ENCODE data around the gene GNAO1. TPM values are rescaled to one million over a fixed set of nuclear protein-coding genes. Genes with fewer than 3 reads are reported as not detected.

GNAO1 gene
- total and polyA plus RNA-seq, 2 experiments from 2014 or later = under 0.01 to 0.18 TPM

DNA sequence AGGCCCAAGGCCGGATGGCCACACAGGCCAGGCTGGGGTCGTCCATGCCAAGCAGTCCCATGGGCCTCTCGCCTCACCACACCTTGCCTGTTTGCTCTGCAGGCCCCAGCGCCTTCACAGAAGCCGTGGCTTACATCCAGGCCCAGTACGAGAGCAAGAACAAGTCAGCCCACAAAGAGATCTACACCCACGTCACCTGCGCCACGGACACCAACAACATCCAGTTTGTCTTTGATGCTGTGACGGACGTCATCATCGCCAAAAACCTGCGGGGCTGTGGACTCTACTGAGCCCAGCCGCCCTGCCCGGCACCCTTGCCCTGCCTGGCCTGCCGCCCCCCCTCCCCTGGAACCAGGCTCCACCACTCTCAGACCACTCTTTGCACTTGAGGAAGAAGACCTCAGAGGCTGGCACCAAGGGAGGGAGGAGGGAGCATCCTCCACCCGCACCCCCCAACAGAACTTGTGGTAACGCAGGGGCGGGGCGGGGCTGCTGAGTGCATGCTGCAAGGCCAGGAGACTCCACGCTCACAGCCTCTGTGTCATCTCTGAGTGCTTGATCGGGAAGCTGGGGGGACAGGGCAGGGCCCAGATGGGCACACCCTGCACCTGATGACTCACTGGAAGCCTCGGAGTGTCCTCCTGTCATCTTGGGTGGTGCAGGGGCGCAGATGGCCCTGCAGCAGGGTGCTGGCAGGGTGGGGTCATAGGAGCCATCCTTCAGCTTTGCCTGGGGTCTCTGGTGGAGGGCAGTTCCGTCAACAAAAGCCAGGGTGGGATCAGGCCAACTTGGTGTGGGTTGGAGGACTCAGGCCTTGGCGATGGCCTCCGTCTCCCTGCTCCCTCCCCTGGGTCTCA lies 152.6 kb downstream of the GNAO1 start:
- Histone ChIP-seq H3K9me3 (ENCODE audit: low read depth) (no peaks in the 10 kb centered on the region), H3K4me2 (ENCODE audit: unreplicated experiment) (no peak overlapping the region), H2AFZ (no peak overlapping the region), H3K4me3 (no peak overlapping the region), H3K36me3 (ENCODE audit: low read depth) (no peaks in the 10 kb centered on the region), H4K20me1 (ENCODE audit: insufficient read depth) (no peaks in the 10 kb centered on the region), H3K9ac (no peak overlapping the region), H3K4me1 (ENCODE audit: insufficient read depth) (no peaks in the 10 kb centered on the region), H3K27ac (no peak overlapping the region), H3K79me2 (ENCODE audit: insufficient read depth) (no peaks in the 10 kb centered on the region), H3K27me3 (replicated peaks; ENCODE audit: insufficient read depth) (no peaks in the 10 kb centered on the region), H3K9me2 (ENCODE audit: insufficient read depth) (no peaks in the 10 kb centered on the region), H3F3A (ENCODE audit: insufficient read depth) (no peaks in the 10 kb centered on the region)
- TF ChIP-seq EZH2 (IDR thresholded peaks at IDR 0.05; ENCODE audit: insufficient read depth, poor library complexity, severe bottlenecking) = no peak
- no peak for TF ChIP-seq EZH2phosphoT487 (IDR thresholded peaks at IDR 0.05; ENCODE audit: insufficient read depth, low read depth)
- peak; percentile 56 for DNase-seq
- WGBS, 2 experiments (ENCODE audit: low coverage in 1 of 2, low lambda C conversion rate in 2 of 2, missing lambda C conversion rate in 2 of 2) = 80 to 84% methylated on average over 26 to 27 of the region's 27 CpGs
- in situ Hi-C loops (cut with MboI) = no loop called here

DNA sequence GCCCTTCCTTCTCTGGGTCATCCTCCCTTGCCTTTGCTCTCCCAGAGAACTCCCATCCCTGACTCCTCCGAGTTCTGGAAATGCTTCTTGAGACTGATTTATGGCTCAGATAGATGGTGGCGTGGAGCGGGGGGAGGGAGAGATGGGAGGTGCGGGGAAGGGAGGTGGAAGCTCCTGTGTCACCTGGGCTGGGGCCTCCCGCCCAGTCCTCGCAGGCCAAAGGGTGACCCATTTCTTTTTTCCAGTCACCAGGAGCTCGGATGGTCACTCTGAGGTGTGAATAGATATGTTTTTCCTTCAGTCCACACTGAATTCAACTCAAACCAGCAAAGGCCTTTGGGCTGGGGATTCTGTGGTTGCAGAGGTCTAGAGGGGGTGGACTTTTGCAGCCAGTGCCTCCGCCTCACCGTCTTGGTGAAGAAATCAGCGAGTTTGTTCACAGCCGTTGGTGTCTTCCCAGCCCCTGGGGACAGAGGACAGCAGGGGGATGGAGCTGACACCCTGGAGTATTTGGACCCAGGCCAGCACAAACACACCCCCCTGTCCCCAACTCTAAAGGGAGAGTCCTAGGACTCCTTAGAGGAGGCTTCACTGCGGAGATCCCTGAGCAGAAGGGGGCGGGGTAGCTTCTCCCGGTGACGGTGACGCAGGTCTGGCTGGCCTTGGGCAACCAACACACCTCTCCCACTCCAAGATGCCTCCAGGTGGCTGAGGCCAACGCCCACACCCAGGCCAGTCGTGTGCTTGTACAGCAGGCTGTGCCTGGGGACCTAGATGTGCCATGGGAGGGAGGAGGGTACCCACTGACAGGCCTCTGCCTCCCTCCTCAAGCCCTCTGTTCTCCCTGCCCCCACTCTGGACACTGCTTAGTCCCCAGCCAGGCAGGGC lies 153.5 kb downstream of the GNAO1 start:
- TF ChIP-seq EZH2phosphoT487 (IDR thresholded peaks at IDR 0.05; ENCODE audit: insufficient read depth, low read depth) (no peak), EZH2 (IDR thresholded peaks at IDR 0.05; ENCODE audit: insufficient read depth, poor library complexity, severe bottlenecking) (no peak)
- no peaks in the 10 kb centered on the region for H3K9me2 ChIP-seq (ENCODE audit: insufficient read depth)
- 75 to 76% methylated on average over 14 to 18 of the region's 18 CpGs for WGBS, 2 experiments (ENCODE audit: low coverage in 1 of 2, low lambda C conversion rate in 2 of 2, missing lambda C conversion rate in 2 of 2)
- no peaks in the 10 kb centered on the region for H3F3A ChIP-seq (ENCODE audit: insufficient read depth)
- H3K36me3 ChIP-seq (ENCODE audit: low read depth) = no peaks in the 10 kb centered on the region
- H3K4me1 ChIP-seq (ENCODE audit: insufficient read depth) = no peaks in the 10 kb centered on the region
- in situ Hi-C loops (cut with MboI) = no loop called here
- no peak overlapping the region for H3K4me2 ChIP-seq (ENCODE audit: unreplicated experiment)
- H3K4me3 ChIP-seq = no peak overlapping the region
- no peak for DNase-seq
- H4K20me1 ChIP-seq (ENCODE audit: insufficient read depth) = no peaks in the 10 kb centered on the region
- H3K9ac ChIP-seq = no peak overlapping the region
- no peaks in the 10 kb centered on the region for H3K9me3 ChIP-seq (ENCODE audit: low read depth)
- no peaks in the 10 kb centered on the region for H3K79me2 ChIP-seq (ENCODE audit: insufficient read depth)
- no peak overlapping the region for H3K27ac ChIP-seq
- H3K27me3 ChIP-seq (replicated peaks; ENCODE audit: insufficient read depth) = no peaks in the 10 kb centered on the region
- no peak overlapping the region for H2AFZ ChIP-seq

DNA sequence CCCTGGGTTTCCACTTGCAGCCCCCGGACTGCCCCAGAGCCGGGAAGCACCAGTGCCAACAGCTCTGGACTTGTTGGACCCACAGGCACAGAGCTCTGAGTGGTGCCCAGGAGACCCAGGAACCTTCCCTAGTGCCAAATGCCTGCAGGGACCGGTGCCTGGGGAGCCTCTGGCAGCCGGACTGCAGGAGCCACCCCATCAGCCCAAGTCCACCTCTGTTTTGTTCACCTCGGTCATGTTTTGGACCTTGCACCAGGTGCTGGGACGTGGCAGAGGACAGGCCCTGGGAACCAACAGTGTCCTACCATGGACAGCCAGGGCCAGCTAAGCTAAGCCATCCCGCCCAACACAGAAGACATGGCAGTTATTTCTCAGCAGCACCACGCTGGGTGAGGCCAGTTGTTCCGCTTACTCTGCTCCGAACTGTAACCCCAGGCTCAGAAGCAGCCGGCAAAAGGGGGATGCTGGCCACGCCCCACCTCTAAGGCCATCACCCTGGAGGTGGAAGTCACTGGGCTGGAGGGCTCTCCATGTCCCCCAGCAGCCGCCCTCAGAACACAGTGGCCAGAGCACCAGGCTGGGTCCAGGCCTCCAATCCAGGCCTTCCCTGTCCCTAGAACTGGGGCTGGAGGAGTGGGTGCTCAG lies 154.2 kb downstream of the GNAO1 start:
- H3F3A ChIP-seq (ENCODE audit: insufficient read depth) = no peaks in the 10 kb centered on the region
- H3K9me3 ChIP-seq (ENCODE audit: low read depth) = no peaks in the 10 kb centered on the region
- no peaks in the 10 kb centered on the region for H3K9me2 ChIP-seq (ENCODE audit: insufficient read depth)
- no peak overlapping the region for H3K4me3 ChIP-seq
- no peaks in the 10 kb centered on the region for H4K20me1 ChIP-seq (ENCODE audit: insufficient read depth)
- H3K27ac ChIP-seq = no peak overlapping the region
- DNase-seq = no peak
- in situ Hi-C loops (cut with MboI) = no loop called here
- H2AFZ ChIP-seq = no peak overlapping the region
- WGBS, 2 experiments (ENCODE audit: low coverage in 1 of 2, low lambda C conversion rate in 2 of 2, missing lambda C conversion rate in 2 of 2) = 69 to 72% methylated on average over 13 of the region's 13 CpGs
- no peaks in the 10 kb centered on the region for H3K36me3 ChIP-seq (ENCODE audit: low read depth)
- no peak overlapping the region for H3K4me2 ChIP-seq (ENCODE audit: unreplicated experiment)
- H3K27me3 ChIP-seq (replicated peaks; ENCODE audit: insufficient read depth) = no peaks in the 10 kb centered on the region
- no peak for TF ChIP-seq EZH2phosphoT487 (IDR thresholded peaks at IDR 0.05; ENCODE audit: insufficient read depth, low read depth)
- TF ChIP-seq EZH2 (IDR thresholded peaks at IDR 0.05; ENCODE audit: insufficient read depth, poor library complexity, severe bottlenecking) = no peak
- no peaks in the 10 kb centered on the region for H3K4me1 ChIP-seq (ENCODE audit: insufficient read depth)
- no peaks in the 10 kb centered on the region for H3K79me2 ChIP-seq (ENCODE audit: insufficient read depth)
- no peak overlapping the region for H3K9ac ChIP-seq
